G401 (cell line): Measurements from ENCODE around the gene PAX8. TPM values are rescaled to one million over a fixed set of nuclear protein-coding genes. Genes with fewer than 3 reads are reported as not detected.

ENCODE experiments used
- DNase-seq: peaks from one replicate; pipeline ENCODE4 v3.0.0-alpha.2; 2015; ENCODE audit warnings: low spot score
- in situ Hi-C: cut with HindIII; loops from 2 replicates; pipeline ENCODE4 v1.10.0; 2016; ENCODE audit warnings: low sequenced_read_pairs, mixed read lengths
- total RNA-seq: library from RNA; depleted of rRNA; stranded (reverse); fragments of >200 nt; shearing (Covaris generic); gene quantifications from 2 replicates; pipeline ENCODE4 v1.2.3, GENCODE V29; 2014

Gene PAX8
- total RNA-seq, 1 experiment from 2014 or later = not detected

DNA sequence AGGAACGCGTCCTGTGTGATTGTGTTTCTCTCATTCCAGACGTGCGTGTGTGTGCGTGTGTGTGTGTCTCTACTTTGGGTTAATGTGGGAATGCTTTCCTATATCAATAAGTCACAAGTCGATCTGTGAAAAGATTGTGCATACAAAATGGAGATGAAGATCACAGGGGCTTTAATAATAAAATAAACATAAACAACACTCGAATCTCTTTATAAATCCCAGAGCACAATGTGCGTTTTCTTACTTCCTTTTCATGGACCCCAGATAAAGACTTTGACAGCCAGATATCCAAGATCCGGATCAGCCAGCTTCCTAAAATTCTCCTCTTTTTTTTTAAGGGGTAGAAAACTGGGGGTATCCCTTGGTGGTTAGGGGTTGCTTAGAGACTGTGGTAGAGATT is 4.7 kb downstream of the PAX8 start:
- in situ Hi-C loops = no loop called here
- DNase-seq = no peak

DNA sequence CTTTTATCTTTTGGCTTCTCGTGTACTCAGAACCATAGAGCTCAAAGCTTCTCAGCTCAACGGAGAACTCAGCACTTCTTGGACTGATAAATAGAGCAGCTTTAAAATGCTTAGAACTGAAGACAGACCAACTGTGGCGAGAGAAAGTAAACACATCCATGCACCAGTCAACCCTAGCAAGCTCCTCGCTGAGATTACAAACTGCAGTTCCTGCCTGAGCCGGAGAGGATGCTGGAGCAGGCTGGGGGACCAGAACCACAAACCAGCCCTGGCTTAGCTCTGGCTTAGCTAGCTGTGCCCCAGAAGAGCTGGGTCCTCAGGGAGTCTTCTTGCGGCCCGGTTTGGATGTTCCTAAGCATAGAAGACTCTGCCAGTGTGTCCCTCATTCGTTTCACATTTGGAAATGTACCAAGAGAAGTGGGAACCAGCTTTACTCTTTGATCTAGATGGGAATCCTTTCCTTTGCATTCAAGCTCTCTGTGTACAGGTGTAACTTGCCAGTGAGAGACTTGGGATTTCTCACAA is 5.6 kb downstream of the PAX8 start:
- in situ Hi-C loops = no loop called here

DNA sequence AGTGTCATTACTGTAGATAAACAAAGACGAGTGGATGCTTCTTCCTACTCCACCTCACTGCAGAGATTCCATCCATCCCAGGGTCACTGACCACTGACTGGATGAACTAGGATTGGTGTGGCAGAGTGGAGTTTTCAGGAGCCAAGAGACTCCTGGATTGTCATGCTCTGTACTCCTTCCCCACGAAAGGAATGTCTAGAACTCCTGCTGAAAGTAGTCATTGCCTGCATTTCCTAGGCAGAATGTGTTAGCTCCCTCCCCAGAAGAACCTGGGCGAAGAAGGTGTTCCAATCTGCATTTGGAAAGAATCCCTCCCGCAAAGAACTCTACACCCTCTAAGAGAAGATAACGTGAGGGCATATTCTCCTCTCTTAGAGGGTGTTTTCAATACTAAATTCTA is 6.2 kb downstream of the PAX8 start:
- in situ Hi-C loops = no loop called here
- DNase-seq = no peak

More for the DNA sequence above, 5.6 kb downstream of the PAX8 start:
- no peak for DNase-seq

DNA sequence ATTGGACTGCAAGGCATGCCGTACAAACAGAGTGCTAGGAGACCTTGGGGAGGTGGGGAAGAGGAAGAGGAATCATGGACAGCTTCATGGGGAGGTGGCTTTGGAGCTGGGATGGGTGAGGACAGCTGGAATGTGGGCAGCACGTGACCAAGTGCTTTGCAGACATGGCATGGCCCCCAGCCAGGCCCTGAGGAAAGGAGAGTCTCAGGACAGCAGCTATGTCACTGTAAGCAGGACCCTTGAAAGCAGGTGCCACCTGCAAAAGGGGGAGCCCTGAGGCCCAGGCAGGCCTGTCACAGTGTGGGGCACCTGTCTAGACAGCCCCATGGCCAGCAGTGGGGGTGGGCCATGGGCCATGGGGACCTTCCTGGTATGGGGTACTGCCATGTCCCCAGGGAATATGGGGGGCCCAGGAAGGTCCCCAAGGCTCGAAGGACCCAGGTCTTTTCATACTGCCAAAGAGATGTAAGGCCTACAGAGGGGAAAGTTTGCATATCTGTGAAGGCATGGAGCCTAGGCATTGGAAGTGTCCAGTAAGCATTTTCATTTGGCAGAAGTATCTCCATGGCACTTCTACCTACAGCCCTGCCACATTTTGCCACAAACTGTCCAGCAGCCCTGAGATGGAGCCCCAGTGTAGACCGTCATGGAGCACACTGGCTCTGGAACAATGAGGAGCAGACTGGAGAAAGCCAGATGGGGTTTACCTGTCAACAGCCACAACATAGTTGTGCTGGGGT is 9.9 kb downstream of the PAX8 start:
- in situ Hi-C loops = no loop called here
- DNase-seq = no peak

DNA sequence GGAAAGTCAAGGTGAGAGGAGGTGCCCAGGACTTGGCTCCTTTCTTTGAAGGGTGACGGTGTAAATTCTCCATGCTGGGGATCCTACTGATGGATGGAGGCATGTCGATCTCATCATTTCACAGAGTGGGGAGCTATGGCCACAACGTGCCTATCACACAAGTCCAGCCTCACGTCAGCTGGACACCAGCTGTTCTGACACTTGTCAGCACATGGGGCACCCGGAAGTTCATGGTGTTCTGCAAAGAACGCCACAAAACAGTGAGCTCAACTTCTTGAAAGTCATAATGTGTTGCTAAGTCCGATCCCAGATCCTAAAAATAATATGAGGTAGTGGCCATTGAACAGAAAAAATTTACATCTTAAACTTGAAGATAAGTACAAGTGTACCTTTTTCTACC is 12.3 kb downstream of the PAX8 start:
- DNase-seq = no peak
- in situ Hi-C loops = no loop called here

DNA sequence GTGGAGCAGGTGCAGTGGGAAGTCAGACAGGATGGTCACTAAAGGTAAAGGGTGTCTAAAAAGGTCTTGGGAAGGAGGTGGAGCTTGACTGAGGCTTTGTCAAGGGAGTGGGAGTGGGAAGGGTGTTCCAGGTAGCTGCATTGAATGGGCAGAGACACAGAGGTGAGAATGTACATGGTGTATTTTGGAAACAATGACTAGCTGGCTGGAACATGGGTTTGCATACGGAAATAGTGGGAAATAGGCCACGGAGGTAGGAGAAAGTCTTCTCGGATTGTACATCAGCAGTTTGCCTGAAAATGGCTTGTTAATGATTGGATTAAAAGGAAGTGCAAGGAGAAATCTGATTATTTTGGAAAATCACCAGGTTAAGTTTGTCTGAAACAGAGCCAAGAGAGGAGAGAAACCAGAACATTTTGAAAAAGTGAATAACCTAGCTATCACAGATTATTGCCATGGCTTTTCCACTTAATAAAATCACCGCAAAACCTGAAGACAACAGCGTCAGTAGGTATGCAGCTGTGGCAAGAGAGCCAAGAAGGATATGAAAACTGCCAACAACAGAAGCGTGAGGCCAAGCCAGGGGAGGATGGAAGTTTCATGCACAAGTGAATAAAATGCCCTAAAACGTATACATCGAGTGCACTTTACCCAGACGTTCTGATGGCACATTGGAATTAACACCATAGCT is 13.9 kb downstream of the PAX8 start:
- no peak for DNase-seq
- in situ Hi-C loops = no loop called here

DNA sequence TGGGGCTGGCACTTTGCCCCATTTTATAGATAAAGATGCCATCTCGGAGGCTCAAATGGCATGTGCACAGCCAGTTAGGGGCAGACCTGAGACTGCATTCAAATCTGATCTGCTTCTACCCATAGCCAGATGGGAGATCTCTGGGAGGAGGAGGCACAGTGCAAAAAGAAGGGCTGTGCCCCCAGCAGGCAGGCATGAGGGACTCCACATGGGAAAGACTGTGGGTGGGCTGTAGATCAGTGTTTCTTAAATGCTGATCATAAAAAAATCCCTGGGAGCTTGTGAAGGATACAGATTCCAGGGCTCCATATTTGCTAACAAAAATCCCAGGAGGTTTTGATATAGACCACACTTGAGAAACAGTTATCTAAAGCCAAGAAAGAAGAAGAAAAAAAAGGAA is 15.2 kb downstream of the PAX8 start:
- no peak for DNase-seq
- in situ Hi-C loops = no loop called here

DNA sequence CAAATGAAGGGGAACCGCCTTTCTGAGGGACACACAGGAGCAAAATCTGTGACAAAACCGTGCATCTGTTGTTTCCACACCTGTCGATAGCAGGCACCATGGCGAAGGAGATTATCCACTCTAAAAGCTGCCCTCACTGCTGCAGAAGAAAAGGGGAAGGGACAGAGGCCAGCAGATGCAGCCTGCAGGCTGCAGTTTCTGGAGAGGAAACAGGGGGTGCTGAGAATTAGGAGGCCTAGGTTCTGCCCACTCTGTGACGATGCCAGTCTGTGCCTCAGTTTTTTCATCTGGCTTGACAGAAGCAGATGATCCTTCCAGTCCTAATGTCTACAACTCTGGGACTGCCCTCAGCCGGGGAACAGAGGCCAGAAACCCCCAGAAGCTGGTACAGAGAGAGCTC is 17.7 kb downstream of the PAX8 start:
- DNase-seq = no peak
- in situ Hi-C loops = no loop called here

DNA sequence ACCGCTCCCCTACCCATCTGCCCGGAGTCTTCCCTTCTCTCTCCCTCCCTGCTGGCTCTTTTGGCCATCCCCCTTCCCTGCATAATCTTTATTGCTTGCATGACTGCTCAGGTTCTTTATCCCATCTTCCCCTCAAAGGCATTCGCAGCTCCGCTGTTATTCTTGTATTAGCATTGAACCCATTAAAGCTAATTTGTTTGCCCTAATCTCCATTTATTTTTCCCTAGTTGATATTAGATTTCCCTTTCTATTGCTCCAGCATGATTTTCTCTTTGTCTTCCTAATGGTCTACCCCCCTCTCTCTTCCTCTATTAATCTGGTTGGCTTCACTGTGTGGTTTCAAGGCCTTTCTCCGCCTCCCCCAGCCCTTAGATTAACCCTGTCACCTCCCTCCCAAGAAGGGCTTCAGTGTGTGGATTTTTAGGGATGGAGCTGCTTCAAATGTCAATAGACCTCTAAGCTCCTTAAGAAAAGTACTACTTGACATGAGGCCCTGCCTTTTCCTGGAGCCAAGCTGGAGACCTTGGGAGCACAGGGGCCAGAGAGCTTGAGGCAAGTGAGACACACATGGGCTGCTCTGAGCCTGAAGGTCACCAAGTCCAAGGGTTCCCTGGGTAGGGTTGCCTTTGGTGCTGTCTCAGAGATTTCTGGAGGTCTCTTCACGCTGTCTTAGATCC is 20.1 kb downstream of the PAX8 start:
- DNase-seq = no peak
- in situ Hi-C loops = no loop called here

DNA sequence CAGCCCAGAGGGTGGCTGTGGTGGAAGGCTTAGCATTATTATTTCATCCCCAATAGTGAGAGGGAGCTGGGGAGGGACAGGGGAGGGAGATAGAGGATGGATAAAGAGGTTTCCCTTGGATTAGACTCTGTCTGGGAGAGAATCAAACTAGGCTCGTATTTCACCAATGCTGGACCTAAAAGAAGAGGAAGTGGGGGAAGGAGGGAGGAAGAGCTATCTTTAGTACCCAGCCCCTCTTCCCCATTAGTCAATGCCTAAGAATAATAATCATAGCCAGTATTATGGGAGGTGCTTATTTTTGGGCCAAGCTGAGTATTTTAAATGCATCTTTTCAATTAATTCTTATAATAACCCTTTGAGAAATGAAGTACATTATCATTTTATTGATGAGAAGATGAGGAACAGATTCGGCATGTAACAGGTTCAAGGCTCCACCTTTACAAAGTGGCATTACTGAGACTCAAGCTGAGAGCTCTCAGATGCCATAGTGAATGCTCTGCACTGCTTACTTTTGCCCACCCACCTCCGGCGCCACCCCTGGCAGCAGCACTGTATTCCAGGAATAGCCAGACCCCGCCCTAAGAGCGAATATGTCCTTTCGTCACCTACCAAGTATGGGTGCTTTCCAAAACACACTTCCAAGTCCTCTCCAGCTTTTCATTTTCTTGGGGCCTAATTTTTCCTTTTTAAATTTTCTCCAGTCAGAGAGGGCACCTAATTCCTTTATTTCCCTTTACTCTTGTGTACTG is 21.0 kb downstream of the PAX8 start:
- DNase-seq = no peak
- in situ Hi-C loops = no loop called here

DNA sequence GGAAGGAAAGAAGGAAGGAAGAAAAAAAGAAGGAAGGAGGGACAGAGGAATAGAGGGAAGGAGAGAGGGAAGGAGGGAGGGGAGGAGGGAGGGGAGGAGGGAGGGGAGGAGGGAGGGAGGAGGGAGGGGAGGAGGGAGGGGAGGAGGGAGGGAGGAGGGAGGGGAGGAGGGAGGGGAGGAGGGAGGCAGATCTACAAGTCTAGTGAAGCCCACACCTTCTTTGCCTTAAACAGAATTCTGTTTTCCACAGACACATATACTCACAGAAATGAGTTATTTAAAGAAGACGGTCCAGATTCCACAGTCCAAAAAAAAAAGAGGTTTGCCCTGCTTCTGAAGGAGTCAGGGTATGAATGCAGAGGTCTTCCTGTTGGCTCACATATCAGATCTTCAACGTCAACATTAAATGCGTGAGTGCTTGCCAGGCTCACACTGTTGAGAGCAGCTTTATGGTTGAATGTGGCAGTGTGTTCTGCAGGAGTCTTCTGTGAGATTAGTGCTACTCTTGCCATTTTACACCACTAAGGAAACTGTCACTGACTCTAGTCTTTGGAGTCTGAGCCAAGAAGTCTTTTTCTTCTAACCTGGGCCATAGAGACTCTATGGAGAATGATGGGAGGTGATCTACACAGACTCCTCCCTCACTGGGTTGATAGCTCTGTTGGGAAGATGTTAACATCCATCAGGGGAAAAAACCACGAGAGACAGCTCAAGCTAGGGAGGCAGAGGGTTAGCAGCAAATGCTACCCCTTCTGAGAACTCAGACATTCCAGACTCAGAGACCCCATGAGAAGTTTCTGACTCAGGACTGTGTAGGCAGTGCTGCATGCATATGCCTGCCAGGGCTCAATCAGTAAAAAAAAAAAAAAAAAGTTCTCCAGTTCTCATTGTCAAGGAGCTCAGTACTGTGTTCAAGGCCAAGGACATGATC is 23.3 kb downstream of the PAX8 start:
- no peak for DNase-seq
- in situ Hi-C loops = no loop called here

DNA sequence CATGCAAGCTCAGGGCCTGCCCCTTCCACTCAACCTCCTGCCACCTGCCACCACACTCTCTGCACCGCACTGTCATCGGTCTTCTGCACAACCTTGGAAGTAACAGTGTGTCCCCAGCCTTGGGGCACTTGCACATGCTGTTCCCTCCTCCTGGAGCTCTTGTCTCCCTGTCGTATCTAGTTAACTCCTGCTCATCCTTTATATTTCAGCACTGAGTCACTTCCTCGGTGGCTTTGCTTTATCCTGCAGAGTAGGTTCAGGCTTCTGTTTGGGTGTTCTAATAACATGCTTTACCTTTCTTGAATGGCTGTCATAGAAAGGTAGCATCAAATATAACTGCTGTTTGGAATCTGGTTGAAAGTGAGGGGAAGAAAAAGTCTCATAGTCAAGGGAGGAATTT is 25.3 kb downstream of the PAX8 start:
- no peak for DNase-seq
- in situ Hi-C loops = no loop called here

DNA sequence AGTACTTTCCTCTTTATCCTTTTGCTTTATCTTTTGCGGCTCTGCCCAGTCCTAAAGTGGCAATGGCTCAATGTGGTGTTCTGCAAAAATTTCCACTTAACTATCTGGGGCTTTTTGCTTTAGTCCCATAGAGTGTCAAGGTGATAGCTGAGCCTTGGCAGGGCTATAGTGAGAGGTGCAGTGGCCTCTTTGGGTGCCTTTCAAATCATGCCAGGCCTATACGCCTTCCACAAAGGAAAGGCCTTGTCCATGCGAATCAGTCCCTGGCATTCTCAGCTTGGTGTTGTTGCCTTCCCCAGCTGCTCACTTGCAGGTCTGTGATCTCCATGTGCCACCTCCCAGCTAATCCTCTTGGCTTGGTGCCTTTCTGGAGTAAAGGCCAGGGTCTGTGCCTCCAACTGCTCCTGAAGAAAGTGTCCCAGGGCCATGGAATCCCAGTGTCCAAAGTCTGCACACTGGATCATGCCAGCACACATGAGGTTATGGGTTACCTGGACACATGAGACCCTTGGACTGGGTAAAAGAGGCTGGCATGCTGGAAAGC is 26.6 kb downstream of the PAX8 start:
- in situ Hi-C loops = no loop called here
- no peak for DNase-seq

DNA sequence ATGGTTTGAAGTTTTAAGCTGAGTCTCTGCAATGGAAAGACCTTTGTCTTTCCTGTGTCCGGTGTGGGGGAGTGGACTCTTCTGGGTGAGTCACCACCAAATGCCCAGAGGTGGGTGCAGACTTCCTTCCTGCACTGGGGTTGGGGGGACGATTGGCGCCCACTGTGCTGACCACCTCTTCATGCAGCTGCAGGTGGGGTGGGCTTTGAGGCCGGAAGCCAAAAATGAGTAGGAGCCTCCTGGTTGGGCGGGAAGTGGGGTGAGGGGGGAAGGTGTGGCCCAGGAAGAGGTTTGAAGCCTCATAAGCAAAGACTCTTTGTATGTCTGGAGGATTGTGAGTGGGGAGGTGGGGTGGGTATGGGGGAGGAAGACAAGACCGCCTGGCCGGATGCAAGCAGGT is 27.6 kb downstream of the PAX8 start:
- in situ Hi-C loops = no loop called here
- DNase-seq = no peak

DNA sequence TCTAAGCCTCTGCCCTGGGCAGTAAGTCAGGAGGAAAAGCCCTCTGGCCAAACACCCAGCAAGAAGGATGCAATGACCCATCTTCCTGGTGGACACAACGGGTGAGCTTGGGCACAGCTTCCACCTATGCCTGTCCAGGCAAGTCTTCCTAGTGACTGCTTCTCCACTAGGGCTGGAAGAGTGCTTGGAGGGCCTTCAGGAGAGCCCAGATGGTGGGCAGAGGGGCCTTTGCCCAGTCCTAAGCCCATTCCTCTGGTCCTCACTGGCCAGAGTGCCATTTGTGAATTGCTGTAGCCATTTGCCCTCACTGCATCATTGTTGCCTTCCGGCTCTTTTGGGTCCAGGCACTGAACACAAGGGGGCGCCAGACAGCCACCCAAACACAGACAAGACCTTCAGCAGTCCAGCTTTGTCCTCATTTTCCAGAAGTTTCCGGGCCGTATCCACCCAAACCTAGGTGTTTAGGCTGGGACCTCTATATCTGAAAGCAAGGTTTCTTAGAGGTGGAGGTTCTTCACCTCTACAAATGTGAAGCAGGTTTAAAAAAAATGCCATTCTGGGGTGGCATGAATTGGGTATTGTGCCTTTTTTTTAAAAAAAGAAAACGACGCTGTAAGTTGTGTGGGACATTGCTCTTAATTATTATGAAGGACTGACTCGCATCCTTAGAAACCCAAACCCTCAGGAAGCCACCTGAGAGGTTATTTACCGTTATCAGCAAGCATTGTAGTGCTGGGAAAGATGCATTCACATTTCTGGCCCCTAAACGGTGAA is 29.5 kb downstream of the PAX8 start:
- in situ Hi-C loops = no loop called here
- DNase-seq = peak; percentile 39

DNA sequence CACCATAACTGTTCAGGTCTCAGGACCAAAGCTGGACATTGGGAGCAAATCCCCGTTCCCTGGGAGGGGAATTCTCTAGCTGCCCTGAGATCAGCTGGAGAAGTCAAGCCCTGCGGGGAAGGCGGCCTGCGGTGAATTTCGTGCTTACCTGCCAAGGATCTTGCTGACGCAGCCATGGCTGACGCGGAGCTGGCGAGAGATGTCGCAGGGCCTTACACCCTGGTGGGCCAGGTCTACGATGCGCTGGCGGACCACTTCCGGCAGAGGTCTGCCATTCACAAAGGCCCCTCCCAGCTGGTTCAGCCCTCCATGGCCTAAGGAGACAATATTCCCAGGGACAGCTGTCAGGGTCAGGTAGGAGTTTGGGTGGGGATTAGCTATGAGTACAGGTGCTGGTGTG is 32.1 kb downstream of the PAX8 start:
- DNase-seq = no peak
- in situ Hi-C loops = no loop called here

DNA sequence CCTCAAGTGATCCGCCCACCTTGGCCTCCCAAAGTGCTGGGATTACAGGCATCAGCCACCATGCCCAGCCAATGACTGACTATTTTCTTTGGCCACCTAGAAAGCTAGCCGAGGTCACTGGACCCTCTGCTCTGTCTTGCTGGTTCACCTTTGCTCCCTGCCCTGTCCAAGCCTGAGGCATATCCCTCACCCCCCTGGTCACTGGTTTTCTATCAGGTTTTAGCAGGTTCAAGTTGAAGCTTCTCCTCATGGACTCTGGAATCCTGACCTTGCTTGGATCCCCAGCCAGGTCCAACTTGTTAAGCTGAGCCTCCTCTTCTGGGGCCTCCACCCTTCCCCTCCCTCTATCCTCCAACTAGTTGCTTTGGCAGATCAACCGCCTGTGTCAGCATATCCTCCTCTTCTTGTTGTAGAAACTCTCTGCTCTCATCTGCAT is 33.4 kb downstream of the PAX8 start:
- in situ Hi-C loops = no loop called here
- DNase-seq = no peak

DNA sequence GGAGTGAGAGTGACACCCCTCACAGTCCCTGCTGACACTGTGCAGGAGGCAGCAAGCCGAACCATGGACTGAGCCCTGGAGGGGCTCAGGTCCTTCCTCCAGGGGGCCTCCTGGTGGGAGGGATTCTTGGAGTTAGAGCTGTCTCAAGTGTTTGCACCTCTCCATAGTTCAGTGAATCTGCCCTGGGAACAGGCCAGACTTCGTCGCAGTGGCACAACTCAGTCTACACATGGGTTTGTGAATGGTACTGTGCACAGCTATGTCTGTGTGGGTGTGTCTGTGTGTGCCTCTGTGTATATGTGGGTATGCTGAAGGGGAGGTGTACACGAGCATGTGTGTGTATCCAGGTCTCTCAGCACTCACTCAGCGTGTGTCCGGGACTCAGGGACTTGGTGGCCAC is 36.4 kb downstream of the PAX8 start:
- DNase-seq = no peak
- in situ Hi-C loops = no loop called here
